Esophagus squamous epithelium (tissue), 4 donors: ENCODE data around the gene ARHGEF11.
A peak's percentile ranks its signal among the peaks of the same experiment; 100 is the strongest.

Experiments
- POLR2A ChIP-seq, 4 donors: fragments of 450-650 bp; IDR thresholded peaks; one replicate each; pipeline ENCODE4 v1.6.1; 2017; ENCODE audit warnings: antibody characterized with exemption in 4 of 4, mild to moderate bottlenecking in 4 of 4, moderate library complexity in 3 of 4
- TF ChIP-seq, protein P1 (sequence below), 6 experiments: fragments of 450-650 bp in 4 of 6; fragments of 200-600 bp in 2 of 6; sonication (generic) in 2 of 6; IDR thresholded peaks; one replicate each; pipeline ENCODE4 v1.5.1; 2016 to 2019; ENCODE audit warnings: antibody characterized with exemption in 6 of 6, mild to moderate bottlenecking in 4 of 6, moderate library complexity in 4 of 6

- TF ChIP-seq, protein P1, sequence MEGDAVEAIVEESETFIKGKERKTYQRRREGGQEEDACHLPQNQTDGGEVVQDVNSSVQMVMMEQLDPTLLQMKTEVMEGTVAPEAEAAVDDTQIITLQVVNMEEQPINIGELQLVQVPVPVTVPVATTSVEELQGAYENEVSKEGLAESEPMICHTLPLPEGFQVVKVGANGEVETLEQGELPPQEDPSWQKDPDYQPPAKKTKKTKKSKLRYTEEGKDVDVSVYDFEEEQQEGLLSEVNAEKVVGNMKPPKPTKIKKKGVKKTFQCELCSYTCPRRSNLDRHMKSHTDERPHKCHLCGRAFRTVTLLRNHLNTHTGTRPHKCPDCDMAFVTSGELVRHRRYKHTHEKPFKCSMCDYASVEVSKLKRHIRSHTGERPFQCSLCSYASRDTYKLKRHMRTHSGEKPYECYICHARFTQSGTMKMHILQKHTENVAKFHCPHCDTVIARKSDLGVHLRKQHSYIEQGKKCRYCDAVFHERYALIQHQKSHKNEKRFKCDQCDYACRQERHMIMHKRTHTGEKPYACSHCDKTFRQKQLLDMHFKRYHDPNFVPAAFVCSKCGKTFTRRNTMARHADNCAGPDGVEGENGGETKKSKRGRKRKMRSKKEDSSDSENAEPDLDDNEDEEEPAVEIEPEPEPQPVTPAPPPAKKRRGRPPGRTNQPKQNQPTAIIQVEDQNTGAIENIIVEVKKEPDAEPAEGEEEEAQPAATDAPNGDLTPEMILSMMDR (IDR thresholded peaks at IDR 0.05) = peak; percentile 34 to 92 (median 78)
- TF ChIP-seq POLR2A (IDR thresholded peaks at IDR 0.05) = no peak
Observed at GRCh38 chr1:156920233-156921052, 125.1 kb downstream of the ARHGEF11 start, which contains the start of gene LRRC71.
